HEK293 (cell line): Measurements from ENCODE around the gene STN1.

Source experiments
- GLI4 ChIP-seq: fragments of 450-650 bp; formaldehyde crosslinking; IDR thresholded peaks from 2 replicates; pipeline ENCODE4 v1.5.1; 2016; ENCODE audit warnings: missing biosample characterization, missing genetic modification characterization
- KLF8 ChIP-seq: fragments of 450-650 bp; formaldehyde crosslinking; IDR thresholded peaks from 2 replicates; pipeline ENCODE4 v1.5.1; 2016; ENCODE audit warnings: missing biosample characterization, missing genetic modification characterization
- SP2 ChIP-seq: fragments of 450-650 bp; formaldehyde crosslinking; IDR thresholded peaks from 2 replicates; pipeline ENCODE4 v1.5.1; 2016; ENCODE audit warnings: missing biosample characterization, missing genetic modification characterization
- WT1 ChIP-seq: fragments of 450-650 bp; formaldehyde crosslinking; IDR thresholded peaks from 2 replicates; pipeline ENCODE4 v1.5.1; 2016; ENCODE audit warnings: missing biosample characterization, missing genetic modification characterization
- YY1 ChIP-seq: fragments of 450-650 bp; formaldehyde crosslinking; IDR thresholded peaks from 2 replicates; pipeline ENCODE4 v1.5.1; 2018; ENCODE audit warnings: missing biosample characterization, missing genetic modification characterization
- ZFP3 ChIP-seq: fragments of 450-650 bp; formaldehyde crosslinking; IDR thresholded peaks from 2 replicates; pipeline ENCODE4 v1.5.1; 2016; ENCODE audit warnings: low read depth, missing biosample characterization, missing genetic modification characterization
- ZNF114 ChIP-seq: fragments of 450-650 bp; formaldehyde crosslinking; IDR thresholded peaks from 2 replicates; pipeline ENCODE4 v1.5.0; 2017; ENCODE audit warnings: missing biosample characterization, missing genetic modification characterization
- ZNF133 ChIP-seq: fragments of 450-650 bp; formaldehyde crosslinking; IDR thresholded peaks from 2 replicates; pipeline ENCODE4 v1.5.1; 2016; ENCODE audit warnings: missing biosample characterization, missing genetic modification characterization
- ZNF19 ChIP-seq: fragments of 450-650 bp; formaldehyde crosslinking; IDR thresholded peaks from 2 replicates; pipeline ENCODE4; 2016; ENCODE audit warnings: missing biosample characterization, missing genetic modification characterization, low read depth
- ZNF324 ChIP-seq: fragments of 450-650 bp; formaldehyde crosslinking; IDR thresholded peaks from 2 replicates; pipeline ENCODE4 v1.5.1; 2016; ENCODE audit warnings: missing biosample characterization, missing genetic modification characterization
- ZNF549 ChIP-seq: fragments of 450-650 bp; IDR thresholded peaks from 2 replicates; pipeline ENCODE4 v1.5.1; 2018; ENCODE audit warnings: missing biosample characterization, missing genetic modification characterization, mild to moderate bottlenecking, inconsistent platforms, moderate library complexity
- ZNF571 ChIP-seq: fragments of 450-650 bp; formaldehyde crosslinking; IDR thresholded peaks from 2 replicates; pipeline ENCODE4 v1.5.0; 2017; ENCODE audit warnings: missing biosample characterization, missing genetic modification characterization
- ZNF585B ChIP-seq: fragments of 450-650 bp; formaldehyde crosslinking; IDR thresholded peaks from 2 replicates; pipeline ENCODE4 v1.5.1; 2016; ENCODE audit warnings: missing biosample characterization, missing genetic modification characterization
- ZNF624 ChIP-seq: fragments of 450-650 bp; formaldehyde crosslinking; IDR thresholded peaks from 2 replicates; pipeline ENCODE4 v1.5.1; 2017; ENCODE audit warnings: missing biosample characterization, missing genetic modification characterization
- ZNF768 ChIP-seq: fragments of 450-650 bp; formaldehyde crosslinking; IDR thresholded peaks from 2 replicates; pipeline ENCODE4 v1.5.1; 2018; ENCODE audit warnings: missing biosample characterization, mild to moderate bottlenecking, missing genetic modification characterization
- ZNF777 ChIP-seq: fragments of 450-650 bp; formaldehyde crosslinking; IDR thresholded peaks from 2 replicates; pipeline ENCODE4 v1.5.1; 2017; ENCODE audit warnings: missing biosample characterization, missing genetic modification characterization, borderline replicate concordance
- ZNF785 ChIP-seq: fragments of 450-650 bp; formaldehyde crosslinking; IDR thresholded peaks from 2 replicates; pipeline ENCODE4 v1.5.1; 2016; ENCODE audit warnings: missing biosample characterization, missing genetic modification characterization
- ZXDB ChIP-seq: fragments of 450-650 bp; formaldehyde crosslinking; IDR thresholded peaks from 2 replicates; pipeline ENCODE4 v1.5.1; 2016; ENCODE audit warnings: missing biosample characterization, missing genetic modification characterization
- TF ChIP-seq, protein P1 (sequence below): fragments of 450-650 bp; formaldehyde crosslinking; IDR thresholded peaks from 2 replicates; pipeline ENCODE4 v1.5.1; 2016; ENCODE audit warnings: missing biosample characterization, missing genetic modification characterization
- TF ChIP-seq, protein P2 (sequence below): fragments of 450-650 bp; formaldehyde crosslinking; IDR thresholded peaks from 2 replicates; pipeline ENCODE4 v1.5.1; 2017; ENCODE audit warnings: missing biosample characterization, mild to moderate bottlenecking, missing genetic modification characterization, moderate library complexity
- TF ChIP-seq, protein P3 (sequence below): fragments of 450-650 bp; formaldehyde crosslinking; IDR thresholded peaks from 2 replicates; pipeline ENCODE4 v1.5.1; 2016; ENCODE audit warnings: missing biosample characterization, missing genetic modification characterization, borderline replicate concordance
- TF ChIP-seq, protein P4 (sequence below): fragments of 450-650 bp; formaldehyde crosslinking; IDR thresholded peaks from 2 replicates; pipeline ENCODE4 v1.5.1; 2016; ENCODE audit warnings: missing biosample characterization, missing genetic modification characterization
- TF ChIP-seq, protein P5 (sequence below): fragments of 450-650 bp; formaldehyde crosslinking; IDR thresholded peaks from 2 replicates; pipeline ENCODE4 v1.5.1; 2017; ENCODE audit warnings: missing biosample characterization, missing genetic modification characterization
- TF ChIP-seq, protein P6 (sequence below): fragments of 450-650 bp; formaldehyde crosslinking; IDR thresholded peaks from 2 replicates; pipeline ENCODE4 v1.5.1; 2016; ENCODE audit warnings: missing biosample characterization, missing genetic modification characterization

STN1 gene

DNA sequence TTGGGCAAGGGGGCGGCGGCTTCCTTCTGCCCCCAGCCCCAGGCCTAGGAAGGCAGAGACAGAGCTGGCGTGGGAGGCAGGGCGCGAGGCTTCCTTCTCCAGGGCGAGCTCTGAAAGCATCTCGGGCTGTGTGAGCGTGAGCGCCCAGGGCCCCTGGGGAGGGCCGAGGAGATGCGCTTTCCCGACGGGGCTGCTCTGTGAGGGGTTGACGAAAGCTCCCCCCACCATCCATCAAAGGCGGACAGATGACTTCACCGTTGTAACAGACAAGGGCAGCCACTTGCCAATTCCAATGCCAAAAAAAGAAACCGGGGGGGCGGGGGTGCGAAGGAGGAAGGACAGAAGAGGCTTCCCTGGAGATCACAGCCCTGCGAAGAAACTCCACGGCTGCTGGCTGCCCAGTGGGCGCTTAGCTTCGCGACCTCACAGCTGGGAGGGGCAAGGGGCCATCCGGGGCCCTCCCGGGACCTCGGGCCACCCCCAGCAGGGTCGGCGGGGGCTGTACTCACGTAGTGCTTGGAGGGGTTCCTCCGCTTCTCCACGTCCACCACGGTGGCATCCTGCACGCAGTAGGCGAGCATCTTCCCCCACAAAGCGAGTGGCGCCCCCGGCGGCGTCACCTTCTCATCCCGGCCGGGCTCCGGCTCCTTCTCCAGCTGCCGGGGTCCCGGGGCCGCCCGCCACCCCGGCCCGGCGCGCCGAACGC, 63.1 kb downstream of the STN1 start (continued):
- TF ChIP-seq ZNF624 (tag by site-specific recombination) = no peak
- TF ChIP-seq ZNF785 (tag by site-specific recombination) = no peak
- peak; percentile 45; the same call in 1 of the 2 replicates for TF ChIP-seq SP2 (tag by site-specific recombination)
- TF ChIP-seq, protein P1, sequence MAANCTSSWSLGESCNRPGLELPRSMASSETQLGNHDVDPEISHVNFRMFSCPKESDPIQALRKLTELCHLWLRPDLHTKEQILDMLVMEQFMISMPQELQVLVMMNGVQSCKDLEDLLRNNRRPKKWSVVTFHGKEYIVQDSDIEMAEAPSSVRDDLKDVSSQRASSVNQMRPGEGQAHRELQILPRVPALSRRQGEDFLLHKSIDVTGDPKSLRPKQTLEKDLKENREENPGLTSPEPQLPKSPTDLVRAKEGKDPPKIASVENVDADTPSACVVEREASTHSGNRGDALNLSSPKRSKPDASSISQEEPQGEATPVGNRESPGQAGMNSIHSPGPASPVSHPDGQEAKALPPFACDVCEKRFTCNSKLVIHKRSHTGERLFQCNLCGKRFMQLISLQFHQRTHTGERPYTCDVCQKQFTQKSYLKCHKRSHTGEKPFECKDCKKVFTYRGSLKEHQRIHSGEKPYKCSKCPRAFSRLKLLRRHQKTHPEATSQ = no peak
- TF ChIP-seq GLI4 (tag by site-specific recombination) = no peak
- TF ChIP-seq, protein P2, sequence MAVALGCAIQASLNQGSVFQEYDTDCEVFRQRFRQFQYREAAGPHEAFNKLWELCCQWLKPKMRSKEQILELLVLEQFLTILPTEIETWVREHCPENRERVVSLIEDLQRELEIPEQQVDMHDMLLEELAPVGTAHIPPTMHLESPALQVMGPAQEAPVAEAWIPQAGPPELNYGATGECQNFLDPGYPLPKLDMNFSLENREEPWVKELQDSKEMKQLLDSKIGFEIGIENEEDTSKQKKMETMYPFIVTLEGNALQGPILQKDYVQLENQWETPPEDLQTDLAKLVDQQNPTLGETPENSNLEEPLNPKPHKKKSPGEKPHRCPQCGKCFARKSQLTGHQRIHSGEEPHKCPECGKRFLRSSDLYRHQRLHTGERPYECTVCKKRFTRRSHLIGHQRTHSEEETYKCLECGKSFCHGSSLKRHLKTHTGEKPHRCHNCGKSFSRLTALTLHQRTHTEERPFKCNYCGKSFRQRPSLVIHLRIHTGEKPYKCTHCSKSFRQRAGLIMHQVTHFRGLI = no peak
- TF ChIP-seq ZNF768 (tag by site-specific recombination) = no peak
- TF ChIP-seq, protein P3, sequence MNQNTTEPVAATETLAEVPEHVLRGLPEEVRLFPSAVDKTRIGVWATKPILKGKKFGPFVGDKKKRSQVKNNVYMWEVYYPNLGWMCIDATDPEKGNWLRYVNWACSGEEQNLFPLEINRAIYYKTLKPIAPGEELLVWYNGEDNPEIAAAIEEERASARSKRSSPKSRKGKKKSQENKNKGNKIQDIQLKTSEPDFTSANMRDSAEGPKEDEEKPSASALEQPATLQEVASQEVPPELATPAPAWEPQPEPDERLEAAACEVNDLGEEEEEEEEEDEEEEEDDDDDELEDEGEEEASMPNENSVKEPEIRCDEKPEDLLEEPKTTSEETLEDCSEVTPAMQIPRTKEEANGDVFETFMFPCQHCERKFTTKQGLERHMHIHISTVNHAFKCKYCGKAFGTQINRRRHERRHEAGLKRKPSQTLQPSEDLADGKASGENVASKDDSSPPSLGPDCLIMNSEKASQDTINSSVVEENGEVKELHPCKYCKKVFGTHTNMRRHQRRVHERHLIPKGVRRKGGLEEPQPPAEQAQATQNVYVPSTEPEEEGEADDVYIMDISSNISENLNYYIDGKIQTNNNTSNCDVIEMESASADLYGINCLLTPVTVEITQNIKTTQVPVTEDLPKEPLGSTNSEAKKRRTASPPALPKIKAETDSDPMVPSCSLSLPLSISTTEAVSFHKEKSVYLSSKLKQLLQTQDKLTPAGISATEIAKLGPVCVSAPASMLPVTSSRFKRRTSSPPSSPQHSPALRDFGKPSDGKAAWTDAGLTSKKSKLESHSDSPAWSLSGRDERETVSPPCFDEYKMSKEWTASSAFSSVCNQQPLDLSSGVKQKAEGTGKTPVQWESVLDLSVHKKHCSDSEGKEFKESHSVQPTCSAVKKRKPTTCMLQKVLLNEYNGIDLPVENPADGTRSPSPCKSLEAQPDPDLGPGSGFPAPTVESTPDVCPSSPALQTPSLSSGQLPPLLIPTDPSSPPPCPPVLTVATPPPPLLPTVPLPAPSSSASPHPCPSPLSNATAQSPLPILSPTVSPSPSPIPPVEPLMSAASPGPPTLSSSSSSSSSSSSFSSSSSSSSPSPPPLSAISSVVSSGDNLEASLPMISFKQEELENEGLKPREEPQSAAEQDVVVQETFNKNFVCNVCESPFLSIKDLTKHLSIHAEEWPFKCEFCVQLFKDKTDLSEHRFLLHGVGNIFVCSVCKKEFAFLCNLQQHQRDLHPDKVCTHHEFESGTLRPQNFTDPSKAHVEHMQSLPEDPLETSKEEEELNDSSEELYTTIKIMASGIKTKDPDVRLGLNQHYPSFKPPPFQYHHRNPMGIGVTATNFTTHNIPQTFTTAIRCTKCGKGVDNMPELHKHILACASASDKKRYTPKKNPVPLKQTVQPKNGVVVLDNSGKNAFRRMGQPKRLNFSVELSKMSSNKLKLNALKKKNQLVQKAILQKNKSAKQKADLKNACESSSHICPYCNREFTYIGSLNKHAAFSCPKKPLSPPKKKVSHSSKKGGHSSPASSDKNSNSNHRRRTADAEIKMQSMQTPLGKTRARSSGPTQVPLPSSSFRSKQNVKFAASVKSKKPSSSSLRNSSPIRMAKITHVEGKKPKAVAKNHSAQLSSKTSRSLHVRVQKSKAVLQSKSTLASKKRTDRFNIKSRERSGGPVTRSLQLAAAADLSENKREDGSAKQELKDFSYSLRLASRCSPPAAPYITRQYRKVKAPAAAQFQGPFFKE = no peak
- TF ChIP-seq ZNF777 = no peak; the same call in 1 of the 2 replicates
- no peak for TF ChIP-seq ZNF324
- TF ChIP-seq ZXDB (tag by site-specific recombination) = peak; percentile 63
- TF ChIP-seq ZNF133 (tag by site-specific recombination) = no peak
- no peak for TF ChIP-seq ZNF114
- no peak for TF ChIP-seq ZNF549 (tag by site-specific recombination)
- peak; percentile 46; the same call in 1 of the 2 replicates for TF ChIP-seq WT1 (tag by site-specific recombination)
- TF ChIP-seq ZNF571 (tag by site-specific recombination) = no peak
- TF ChIP-seq KLF8 = no peak; the same call in 1 of the 2 replicates
- no peak for TF ChIP-seq ZFP3 (tag by site-specific recombination)
- TF ChIP-seq ZNF19 = no peak
- TF ChIP-seq YY1 (tag by site-specific recombination) = no peak
- TF ChIP-seq, protein P4, sequence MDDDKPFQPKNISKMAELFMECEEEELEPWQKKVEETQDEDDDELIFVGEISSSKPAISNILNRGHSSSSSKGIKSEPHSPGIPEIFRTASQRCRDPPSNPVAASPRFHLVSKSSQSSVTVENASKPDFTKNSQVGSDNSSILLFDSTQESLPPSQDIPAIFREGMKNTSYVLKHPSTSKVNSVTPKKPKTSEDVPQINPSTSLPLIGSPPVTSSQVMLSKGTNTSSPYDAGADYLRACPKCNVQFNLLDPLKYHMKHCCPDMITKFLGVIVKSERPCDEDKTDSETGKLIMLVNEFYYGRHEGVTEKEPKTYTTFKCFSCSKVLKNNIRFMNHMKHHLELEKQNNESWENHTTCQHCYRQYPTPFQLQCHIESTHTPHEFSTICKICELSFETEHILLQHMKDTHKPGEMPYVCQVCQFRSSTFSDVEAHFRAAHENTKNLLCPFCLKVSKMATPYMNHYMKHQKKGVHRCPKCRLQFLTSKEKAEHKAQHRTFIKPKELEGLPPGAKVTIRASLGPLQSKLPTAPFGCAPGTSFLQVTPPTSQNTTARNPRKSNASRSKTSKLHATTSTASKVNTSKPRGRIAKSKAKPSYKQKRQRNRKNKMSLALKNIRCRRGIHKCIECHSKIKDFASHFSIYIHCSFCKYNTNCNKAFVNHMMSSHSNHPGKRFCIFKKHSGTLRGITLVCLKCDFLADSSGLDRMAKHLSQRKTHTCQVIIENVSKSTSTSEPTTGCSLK (tag by site-specific recombination) = no peak
- TF ChIP-seq, protein P5, sequence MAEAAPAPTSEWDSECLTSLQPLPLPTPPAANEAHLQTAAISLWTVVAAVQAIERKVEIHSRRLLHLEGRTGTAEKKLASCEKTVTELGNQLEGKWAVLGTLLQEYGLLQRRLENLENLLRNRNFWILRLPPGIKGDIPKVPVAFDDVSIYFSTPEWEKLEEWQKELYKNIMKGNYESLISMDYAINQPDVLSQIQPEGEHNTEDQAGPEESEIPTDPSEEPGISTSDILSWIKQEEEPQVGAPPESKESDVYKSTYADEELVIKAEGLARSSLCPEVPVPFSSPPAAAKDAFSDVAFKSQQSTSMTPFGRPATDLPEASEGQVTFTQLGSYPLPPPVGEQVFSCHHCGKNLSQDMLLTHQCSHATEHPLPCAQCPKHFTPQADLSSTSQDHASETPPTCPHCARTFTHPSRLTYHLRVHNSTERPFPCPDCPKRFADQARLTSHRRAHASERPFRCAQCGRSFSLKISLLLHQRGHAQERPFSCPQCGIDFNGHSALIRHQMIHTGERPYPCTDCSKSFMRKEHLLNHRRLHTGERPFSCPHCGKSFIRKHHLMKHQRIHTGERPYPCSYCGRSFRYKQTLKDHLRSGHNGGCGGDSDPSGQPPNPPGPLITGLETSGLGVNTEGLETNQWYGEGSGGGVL (tag by site-specific recombination) = peak; percentile 96
- no peak for TF ChIP-seq ZNF585B (tag by site-specific recombination)
- TF ChIP-seq, protein P6, sequence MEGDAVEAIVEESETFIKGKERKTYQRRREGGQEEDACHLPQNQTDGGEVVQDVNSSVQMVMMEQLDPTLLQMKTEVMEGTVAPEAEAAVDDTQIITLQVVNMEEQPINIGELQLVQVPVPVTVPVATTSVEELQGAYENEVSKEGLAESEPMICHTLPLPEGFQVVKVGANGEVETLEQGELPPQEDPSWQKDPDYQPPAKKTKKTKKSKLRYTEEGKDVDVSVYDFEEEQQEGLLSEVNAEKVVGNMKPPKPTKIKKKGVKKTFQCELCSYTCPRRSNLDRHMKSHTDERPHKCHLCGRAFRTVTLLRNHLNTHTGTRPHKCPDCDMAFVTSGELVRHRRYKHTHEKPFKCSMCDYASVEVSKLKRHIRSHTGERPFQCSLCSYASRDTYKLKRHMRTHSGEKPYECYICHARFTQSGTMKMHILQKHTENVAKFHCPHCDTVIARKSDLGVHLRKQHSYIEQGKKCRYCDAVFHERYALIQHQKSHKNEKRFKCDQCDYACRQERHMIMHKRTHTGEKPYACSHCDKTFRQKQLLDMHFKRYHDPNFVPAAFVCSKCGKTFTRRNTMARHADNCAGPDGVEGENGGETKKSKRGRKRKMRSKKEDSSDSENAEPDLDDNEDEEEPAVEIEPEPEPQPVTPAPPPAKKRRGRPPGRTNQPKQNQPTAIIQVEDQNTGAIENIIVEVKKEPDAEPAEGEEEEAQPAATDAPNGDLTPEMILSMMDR (tag by site-specific recombination) = no peak; the same call in none of the 2 replicates
